Measurements from ENCODE around the gene ARFIP1. TPM values are rescaled to one million over a fixed set of nuclear protein-coding genes. Genes with fewer than 3 reads are reported as not detected.

Gene ARFIP1
- total and polyA plus RNA-seq, 2 of the 8 experiments (the other 6 are each of a cell fraction or from before 2014, with no cell fraction given), result 13.5 to 38.0 TPM

DNA sequence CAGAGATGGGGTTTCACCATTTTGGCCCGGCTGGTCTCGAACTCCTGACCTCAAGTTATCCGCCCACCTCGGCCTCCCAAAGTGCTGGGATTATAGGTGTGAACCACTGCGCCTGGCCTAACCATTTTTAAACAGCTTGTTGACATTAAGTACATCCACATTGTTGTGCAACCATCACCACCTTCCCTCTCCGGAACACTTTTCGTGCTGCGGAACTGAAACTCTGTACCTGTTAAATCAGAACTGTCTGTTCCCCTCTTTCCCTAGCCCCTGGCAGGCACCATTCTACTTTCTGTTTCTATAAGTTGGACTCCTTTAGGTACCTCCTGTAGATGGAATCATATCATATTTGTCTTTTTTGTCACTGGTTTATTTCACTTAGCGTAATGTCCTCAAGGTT is 165.9 kb downstream of the ARFIP1 start (continued):
- TF ChIP-seq EGR1 (IDR thresholded peaks at IDR 0.05; ENCODE audit: borderline replicate concordance, low read depth, low read length), result no peak
- no peak for TF ChIP-seq CBX8 (IDR thresholded peaks at IDR 0.05; ENCODE audit: borderline replicate concordance, low read depth, low read length)
